ENCODE measurements around the gene PLXNA4. TPM values are rescaled to one million over a fixed set of nuclear protein-coding genes. Genes with fewer than 3 reads are reported as not detected.

PLXNA4 gene
- total RNA-seq, 1 experiment from 2014 or later, result 0.11 TPM

DNA sequence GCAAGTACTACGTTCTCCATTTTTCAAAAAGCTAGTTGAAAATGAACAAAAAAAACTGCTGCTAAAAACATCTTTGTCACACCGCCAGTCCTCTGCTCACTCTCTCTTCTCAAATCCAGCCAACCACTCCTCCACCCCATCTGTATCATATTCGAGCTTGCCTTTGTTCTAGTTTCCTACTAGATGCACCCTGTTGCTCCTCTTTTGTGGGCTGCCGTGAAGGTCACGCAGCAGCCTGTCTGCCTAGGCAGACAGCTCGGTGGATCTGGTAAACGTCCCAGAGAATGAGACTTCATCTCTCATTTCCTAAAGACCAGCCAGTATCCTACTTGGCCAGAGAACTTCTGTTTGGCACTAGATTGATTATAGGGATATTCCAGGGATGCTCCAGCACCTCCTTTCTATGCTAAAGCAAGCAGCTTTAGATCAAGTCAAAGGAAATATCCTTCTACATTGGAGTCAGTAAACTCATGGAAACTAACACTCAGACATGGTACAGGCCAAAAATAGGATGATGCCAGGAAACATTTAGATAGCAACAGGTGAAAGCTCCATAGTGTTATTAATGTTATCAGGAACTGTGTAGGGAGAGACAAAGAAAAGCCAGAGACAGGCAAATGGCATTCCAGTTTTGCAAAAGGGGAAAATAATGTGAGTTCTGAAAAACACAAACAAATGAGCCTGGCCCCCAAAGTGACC is 8.7 kb upstream of the PLXNA4 start:
- peaks cover 36% of the 10 kb centered on the region for H3K27me3 ChIP-seq (replicated peaks; ENCODE audit: insufficient read depth, low read depth, low read length, poor library complexity)
- H3K36me3 ChIP-seq (ENCODE audit: insufficient read depth, low read length, poor library complexity, severe bottlenecking), result no peaks in the 10 kb centered on the region
- no peak for DNase-seq (ENCODE audit: low spot score)
- ChIA-PET POLR2A (ENCODE audit: low non-redundant PET) (no interaction called here), CTCF (no interaction called here)
- no peak overlapping the region for H3K4me3 ChIP-seq (ENCODE audit: low read depth, low read length, poor library complexity, severe bottlenecking)
- intact Hi-C loops (cut with micrococcal nuclease; ENCODE audit: unreplicated experiment), result no loop called here
- BruUV-seq (replicated peaks), result no TSS peak
- H3K27ac ChIP-seq (ENCODE audit: low read depth, low read length, poor library complexity, severe bottlenecking), result no peak overlapping the region
- no peaks in the 10 kb centered on the region for H3K4me1 ChIP-seq (ENCODE audit: insufficient read depth, low read length, poor library complexity, severe bottlenecking)
- no peaks in the 10 kb centered on the region for H3K9me3 ChIP-seq (ENCODE audit: low read depth, low read length, poor library complexity, severe bottlenecking)
- no peak for TF ChIP-seq EZH2 (IDR thresholded peaks at IDR 0.05; ENCODE audit: borderline replicate concordance, low read depth, low read length, poor library complexity, severe bottlenecking)
- TF ChIP-seq, protein P1, sequence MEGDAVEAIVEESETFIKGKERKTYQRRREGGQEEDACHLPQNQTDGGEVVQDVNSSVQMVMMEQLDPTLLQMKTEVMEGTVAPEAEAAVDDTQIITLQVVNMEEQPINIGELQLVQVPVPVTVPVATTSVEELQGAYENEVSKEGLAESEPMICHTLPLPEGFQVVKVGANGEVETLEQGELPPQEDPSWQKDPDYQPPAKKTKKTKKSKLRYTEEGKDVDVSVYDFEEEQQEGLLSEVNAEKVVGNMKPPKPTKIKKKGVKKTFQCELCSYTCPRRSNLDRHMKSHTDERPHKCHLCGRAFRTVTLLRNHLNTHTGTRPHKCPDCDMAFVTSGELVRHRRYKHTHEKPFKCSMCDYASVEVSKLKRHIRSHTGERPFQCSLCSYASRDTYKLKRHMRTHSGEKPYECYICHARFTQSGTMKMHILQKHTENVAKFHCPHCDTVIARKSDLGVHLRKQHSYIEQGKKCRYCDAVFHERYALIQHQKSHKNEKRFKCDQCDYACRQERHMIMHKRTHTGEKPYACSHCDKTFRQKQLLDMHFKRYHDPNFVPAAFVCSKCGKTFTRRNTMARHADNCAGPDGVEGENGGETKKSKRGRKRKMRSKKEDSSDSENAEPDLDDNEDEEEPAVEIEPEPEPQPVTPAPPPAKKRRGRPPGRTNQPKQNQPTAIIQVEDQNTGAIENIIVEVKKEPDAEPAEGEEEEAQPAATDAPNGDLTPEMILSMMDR (conservative IDR thresholded peaks at IDR 0.05; ENCODE audit: low read depth, low read length), result no peak

DNA sequence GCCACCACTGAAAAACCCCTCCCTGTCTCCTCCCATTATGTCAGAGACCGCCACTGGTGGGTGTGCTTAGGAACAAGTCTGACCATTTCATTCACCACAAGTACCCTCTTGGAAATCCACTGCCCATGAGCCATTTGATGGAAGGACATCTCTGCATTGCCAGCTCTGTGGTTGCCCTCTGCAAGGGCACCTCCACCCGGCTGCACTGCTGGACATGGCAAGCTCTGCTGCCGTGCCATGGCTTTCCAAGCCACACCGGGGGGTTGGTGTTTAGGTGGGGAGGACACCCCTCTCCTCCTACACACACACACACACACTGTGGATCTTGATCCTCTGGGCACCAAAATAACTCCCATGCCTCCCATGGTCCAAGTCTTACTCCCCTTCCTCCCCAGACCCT is 5.2 kb upstream of the PLXNA4 start:
- TF ChIP-seq, protein P1 (conservative IDR thresholded peaks at IDR 0.05; ENCODE audit: low read depth, low read length), result no peak
- TF ChIP-seq EZH2 (IDR thresholded peaks at IDR 0.05; ENCODE audit: borderline replicate concordance, low read depth, low read length, poor library complexity, severe bottlenecking), result no peak

DNA sequence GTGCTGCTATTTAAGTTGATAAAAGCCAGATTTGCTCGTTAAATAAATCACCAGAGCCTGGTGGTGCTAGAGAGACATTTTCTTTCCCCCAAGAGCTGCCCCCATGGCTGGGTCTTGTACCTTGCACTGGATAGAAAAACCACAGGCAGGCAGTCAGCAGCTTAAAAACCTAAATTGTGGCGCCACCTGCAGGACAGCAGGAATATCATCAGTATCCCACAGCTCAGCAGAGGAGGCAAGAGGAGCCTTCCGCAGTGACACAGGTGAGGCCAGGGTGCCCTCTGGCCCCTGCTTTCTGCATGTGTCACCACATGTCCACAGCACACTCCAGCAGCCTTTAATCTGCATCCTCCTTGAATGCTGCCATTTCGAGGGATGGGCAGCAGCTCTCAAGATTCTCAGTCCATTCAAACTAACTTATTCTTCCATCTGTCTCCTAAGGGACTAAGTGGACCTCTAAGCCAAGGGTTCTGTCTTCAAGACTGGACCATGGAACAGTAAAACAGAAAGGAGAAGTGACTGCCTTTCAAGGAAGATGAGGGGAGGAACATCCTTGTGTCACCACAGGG is 4.5 kb upstream of the PLXNA4 start:
- H3K9me3 ChIP-seq (ENCODE audit: low read depth, low read length, poor library complexity, severe bottlenecking), result no peaks in the 10 kb centered on the region
- CTCF ChIA-PET, result interaction anchor here (0.5 to 1.3 kb wide), 11 partner anchors 24 to 892 kb away, joined by 3 to 9 read pairs (median 3); no protein-coding TSS in a partner anchor
- peaks cover 47% of the 10 kb centered on the region for H3K27me3 ChIP-seq (replicated peaks; ENCODE audit: insufficient read depth, low read depth, low read length, poor library complexity)
- DNase-seq (ENCODE audit: low spot score), result peak; percentile 78
- no peak overlapping the region for H3K27ac ChIP-seq (ENCODE audit: low read depth, low read length, poor library complexity, severe bottlenecking)
- peaks cover 9% of the 10 kb centered on the region for H3K4me1 ChIP-seq (ENCODE audit: insufficient read depth, low read length, poor library complexity, severe bottlenecking)
- H3K4me3 ChIP-seq (ENCODE audit: low read depth, low read length, poor library complexity, severe bottlenecking), result no peak overlapping the region
- POLR2A ChIA-PET (ENCODE audit: low non-redundant PET), result no interaction called here
- TF ChIP-seq, protein P1 (conservative IDR thresholded peaks at IDR 0.05; ENCODE audit: low read depth, low read length), result peak; percentile 76
- no peak for TF ChIP-seq EZH2 (IDR thresholded peaks at IDR 0.05; ENCODE audit: borderline replicate concordance, low read depth, low read length, poor library complexity, severe bottlenecking)
- no TSS peak for BruUV-seq (replicated peaks)
- no peaks in the 10 kb centered on the region for H3K36me3 ChIP-seq (ENCODE audit: insufficient read depth, low read length, poor library complexity, severe bottlenecking)
- intact Hi-C loops (cut with micrococcal nuclease; ENCODE audit: unreplicated experiment), result loop anchor here (2.0 kb wide), 2 partner anchors 262 to 636 kb away; no protein-coding TSS in a partner anchor

More for the DNA sequence above, 5.2 kb upstream of the PLXNA4 start:
- intact Hi-C loops (cut with micrococcal nuclease; ENCODE audit: unreplicated experiment), result loop anchor here (2.0 kb wide), 2 partner anchors 263 to 637 kb away; no protein-coding TSS in a partner anchor
- no peak for DNase-seq (ENCODE audit: low spot score)
- Histone ChIP-seq H3K27ac (ENCODE audit: low read depth, low read length, poor library complexity, severe bottlenecking) (no peak overlapping the region), H3K36me3 (ENCODE audit: insufficient read depth, low read length, poor library complexity, severe bottlenecking) (no peaks in the 10 kb centered on the region), H3K27me3 (replicated peaks; ENCODE audit: insufficient read depth, low read depth, low read length, poor library complexity) (peaks cover 44% of the 10 kb centered on the region), H3K9me3 (ENCODE audit: low read depth, low read length, poor library complexity, severe bottlenecking) (no peaks in the 10 kb centered on the region), H3K4me1 (ENCODE audit: insufficient read depth, low read length, poor library complexity, severe bottlenecking) (peaks cover 3% of the 10 kb centered on the region), H3K4me3 (ENCODE audit: low read depth, low read length, poor library complexity, severe bottlenecking) (no peak overlapping the region)
- POLR2A ChIA-PET (ENCODE audit: low non-redundant PET), result no interaction called here
- no TSS peak for BruUV-seq (replicated peaks)
- CTCF ChIA-PET, result interaction anchor here (1.2 kb wide), 1 partner anchor 892 kb away, joined by 6 read pairs; no protein-coding TSS in a partner anchor

Data from A673 (cell line).